Non-pigmented ciliary epithelial cell (primary cell): Measurements from ENCODE around the gene MAPK13.

ENCODE experiments used
- DNase-seq: peaks from one replicate; pipeline ENCODE4 v3.0.0-alpha.2; 2010; ENCODE audit warnings: low read depth

MAPK13 gene

DNA sequence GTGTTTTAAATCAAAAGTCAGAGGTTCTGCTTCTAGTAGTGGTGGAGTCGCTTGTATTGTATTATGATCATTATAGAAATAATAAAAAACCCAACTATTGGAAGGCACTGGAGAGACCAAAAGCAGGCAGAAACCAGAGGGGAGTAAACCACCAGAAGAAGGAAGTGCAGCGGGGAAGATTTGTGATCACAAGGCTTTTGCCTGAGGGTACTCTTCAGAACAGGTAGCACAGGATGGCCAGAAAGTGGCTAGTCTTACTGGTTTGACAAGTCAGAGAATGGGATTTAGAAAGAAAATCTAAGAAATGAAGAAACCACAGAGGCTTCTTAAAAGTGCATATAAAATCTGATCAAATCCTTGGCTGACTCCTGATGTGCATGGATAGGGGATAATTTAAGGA lies 24.0 kb downstream of the MAPK13 start:
- DNase-seq, result no peak

DNA sequence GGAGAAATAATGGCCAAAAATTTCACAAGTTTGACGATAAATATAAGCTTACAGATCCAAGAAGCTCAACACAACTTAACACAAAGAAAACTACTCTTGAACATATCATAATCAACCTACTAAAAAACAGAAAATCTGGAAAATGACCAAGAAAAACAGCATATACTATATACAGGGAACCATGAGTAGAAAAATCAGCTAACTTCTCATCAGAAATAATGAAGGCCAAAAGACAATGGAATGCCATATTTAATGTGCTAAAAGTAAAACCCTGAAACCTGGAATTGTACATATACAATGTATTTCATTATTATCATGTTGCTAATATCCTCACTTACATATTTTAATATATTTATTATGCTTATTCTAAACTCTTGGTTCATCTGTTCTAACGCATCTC lies 25.3 kb downstream of the MAPK13 start:
- no peak for DNase-seq

DNA sequence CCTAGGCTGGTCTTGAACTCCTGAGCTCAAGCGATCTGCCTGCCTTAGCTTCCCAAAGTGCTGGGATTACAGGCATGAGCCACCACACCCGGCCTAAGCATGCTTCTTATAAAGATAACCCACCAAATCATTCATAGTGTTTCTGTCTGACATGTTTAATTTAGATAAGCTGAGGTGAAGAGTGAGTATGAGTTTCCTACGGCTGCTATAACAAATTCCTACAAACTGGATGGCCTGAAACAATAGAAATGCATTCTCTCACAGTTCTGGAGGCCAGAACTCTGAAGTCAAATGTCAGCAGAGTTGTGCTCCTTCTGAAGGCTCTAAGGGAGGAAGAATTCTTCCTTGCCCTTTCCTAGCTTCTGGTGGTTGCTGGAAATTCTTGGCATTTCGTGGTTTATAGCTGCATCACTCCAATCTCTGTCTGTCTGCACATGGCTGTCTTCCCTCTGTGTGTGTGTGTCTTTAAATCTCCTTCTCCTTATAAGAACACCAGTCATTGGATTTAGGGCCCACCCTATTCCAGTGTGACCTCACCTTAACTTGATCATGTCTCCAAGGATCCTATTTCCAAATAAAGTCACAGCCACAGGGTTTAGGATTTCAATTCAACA lies 29.9 kb downstream of the MAPK13 start:
- peak; percentile 6 for DNase-seq

DNA sequence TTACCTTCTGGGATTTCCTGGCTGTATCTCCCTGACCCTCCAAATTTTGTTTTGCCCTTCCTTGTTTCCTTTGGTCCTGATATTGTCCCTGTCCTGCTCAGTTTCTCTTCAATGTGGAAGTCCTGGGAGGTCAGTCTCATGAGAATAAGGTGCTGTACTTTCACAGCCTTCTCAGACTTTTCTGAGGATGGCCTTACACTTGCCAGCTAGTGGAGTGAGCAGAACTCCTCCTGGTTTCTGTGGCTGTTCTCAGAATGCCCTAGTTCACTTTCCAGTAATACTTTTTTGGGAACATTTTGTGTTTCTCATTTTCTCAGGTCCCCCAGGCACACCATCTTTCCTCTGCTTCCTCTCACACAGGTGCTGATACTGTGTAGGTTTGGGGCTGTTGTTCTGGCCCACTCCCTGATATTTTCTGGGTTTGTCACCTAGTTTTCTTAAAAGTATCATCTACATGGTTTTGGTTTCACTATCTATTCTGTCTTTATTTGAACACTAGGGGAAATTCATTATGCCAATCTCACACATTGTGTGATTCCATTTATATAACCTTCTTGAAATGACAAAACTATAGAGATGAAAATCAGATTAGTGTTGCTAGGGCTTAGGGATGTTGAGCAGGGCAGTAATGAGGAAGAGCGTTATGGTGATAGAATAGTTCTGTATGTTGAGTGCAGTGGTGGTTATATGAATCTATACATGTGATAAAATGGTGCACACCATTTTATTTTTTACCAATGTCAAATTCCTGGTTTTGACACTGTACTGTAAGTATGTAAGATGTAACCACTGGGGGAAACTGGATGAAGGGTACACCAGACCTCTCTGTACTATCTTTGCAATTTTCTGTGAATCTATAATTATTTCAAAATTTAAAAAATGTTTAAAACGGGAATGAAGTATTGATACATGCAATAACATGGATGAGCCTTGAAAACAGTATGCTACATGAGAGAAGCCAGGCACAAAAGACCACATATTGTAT lies 39.0 kb downstream of the MAPK13 start:
- no peak for DNase-seq

DNA sequence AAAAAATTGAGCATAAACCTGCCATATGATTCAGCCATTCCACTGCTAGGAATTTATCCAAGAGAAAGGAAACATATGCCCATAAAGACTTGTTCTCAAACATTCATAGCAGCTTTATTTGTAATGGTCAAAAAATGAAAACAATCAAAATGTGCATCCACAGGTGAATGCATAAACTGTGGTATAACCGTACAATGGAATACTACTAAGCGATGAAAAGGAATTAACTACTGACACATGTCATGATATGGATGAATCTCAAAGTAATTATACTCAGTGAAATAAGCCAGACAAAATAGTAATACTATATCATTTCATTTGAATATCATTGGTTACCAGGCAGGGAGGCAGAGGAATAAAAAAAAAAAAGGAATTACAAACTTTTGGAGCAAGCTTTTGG lies 40.4 kb downstream of the MAPK13 start:
- no peak for DNase-seq

DNA sequence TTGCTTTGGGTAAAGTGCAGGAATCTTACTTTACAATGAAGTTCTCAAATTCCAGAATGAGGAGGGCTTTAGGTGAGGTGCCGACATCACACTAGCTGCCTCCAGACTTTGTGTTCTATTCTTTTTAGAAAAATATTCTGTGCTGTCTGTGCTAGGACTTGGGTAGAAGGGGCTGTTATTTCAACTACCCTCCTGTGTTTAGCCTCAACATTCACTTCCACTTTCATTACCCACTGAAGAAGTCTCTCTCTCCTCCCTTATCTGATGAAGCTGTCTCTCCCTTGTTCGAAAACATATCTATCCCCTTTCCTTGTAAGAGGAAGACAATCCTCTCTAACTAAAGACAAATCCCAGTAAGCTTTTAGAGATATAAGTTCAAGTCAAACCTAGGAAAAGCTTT lies 41.3 kb downstream of the MAPK13 start:
- DNase-seq, result no peak

DNA sequence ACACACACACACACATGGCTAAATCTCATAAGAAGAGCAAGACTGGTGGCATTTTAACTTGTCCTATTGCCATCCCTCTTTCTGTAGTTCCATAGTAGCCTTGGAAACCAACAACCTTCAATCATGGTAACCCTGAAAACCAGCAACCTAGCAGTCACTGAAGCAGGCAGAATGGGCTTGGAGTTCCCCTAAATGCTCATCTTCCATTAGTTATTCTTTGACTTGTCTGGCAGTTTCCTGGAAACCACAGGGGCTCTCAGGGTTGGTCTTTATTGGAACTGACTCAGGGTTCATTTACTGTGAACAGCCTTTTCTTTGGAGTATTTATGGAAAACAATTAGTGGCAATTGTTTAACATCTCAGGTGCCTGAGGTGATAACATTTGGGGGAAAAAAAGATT lies 46.9 kb downstream of the MAPK13 start:
- no peak for DNase-seq

DNA sequence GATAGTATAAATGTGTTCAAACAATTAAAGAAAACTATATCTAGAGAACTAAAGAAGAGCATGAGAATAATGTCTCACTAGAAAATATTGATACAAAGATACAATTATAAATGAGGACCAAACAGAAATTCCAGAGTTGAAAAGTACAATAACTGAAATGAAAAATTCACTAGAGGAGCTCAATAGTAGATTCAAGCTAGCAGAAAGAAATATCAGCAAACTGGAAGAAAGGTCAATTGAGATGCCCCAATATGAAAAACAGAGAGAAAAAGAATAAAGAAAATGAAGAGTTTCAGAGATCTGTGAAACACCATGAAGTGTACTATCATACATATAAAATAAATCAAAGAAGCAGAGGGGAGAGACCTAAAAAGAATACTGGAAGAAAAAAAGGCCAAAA lies 48.2 kb downstream of the MAPK13 start:
- DNase-seq, result no peak

DNA sequence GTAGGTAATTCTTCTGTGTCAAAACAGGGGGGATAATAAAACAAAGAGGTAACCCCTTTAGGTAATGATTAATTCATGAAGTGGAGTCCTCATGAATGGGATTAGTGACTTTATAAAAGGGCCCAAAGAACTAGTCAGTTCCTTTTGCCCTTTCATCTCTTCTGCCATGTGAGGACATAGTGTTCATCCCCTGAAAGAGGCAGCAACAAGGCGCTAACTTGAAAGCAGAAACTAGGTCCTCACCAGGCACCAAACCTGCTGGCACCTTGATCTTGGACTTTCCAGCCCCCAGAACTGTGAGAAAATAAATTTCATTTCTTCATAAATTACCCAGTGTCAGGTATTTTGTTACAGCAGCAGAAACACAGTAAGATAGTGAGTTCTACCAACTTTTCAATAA lies 49.8 kb downstream of the MAPK13 start:
- no peak for DNase-seq

DNA sequence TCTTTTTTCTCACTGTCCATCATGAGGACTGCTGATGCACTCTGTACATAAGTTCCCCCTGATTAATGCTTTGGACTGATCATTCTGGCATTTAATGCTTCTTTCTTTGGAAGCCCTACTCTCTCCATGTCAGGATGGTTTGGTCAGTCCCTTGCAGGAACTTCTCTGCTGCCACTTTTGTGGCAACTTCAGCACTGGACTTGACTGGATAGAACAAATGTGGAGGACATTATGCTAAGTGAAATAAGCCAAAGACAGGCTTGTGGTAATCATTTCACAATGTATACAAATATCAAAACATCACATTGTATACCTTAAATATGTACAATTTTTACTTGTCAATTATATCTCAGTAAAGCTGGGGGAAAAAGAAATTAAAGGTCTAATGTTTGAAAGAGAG lies 54.0 kb downstream of the MAPK13 start:
- no peak for DNase-seq

DNA sequence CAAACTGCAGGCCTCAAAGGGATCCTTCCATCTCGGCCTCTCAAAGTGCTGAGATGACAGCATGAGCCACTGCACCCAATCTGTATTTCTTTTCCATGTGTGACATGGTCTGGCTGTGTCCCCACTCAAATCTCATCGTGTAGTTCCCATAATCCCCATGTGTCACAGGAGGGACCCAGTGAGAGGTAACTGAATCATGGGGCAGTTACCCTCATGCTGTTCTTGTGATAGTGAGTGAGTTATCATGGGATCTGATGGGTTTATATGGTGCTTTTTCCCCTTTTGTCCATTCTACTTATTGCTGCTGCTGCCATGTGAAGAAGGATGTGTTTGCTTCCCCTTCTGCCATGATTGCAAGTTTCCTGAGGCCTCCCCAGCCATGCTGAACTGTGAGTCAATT lies 55.9 kb downstream of the MAPK13 start:
- DNase-seq, result no peak

DNA sequence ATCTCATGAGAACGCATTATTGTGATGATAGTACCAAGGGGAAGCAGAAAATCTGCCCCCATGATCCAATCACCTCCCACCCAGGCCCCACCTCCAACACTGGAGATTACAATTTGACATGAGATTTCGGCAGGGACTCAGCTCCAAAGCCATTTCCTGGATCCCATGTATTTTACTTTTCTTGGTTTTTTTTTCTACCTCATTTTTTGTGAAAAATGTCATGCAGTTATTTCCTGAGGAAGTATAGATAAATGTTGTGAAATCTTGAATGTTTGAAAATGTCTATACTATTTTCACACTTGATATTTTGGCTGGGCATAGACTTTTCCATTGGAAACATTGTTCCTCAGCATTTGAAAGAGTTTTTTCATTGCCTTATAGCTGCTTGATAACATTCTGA lies 57.1 kb downstream of the MAPK13 start:
- DNase-seq, result no peak
